HEK293T (cell line): ENCODE data around the gene TMCC2.

ENCODE experiments used
- ARNT ChIP-seq: fragments of 450-650 bp; IDR thresholded peaks from 2 replicates; pipeline ENCODE4 v1.6.1; 2017; ENCODE audit warnings: mild to moderate bottlenecking
- BHLHE40 ChIP-seq: fragments of 450-650 bp; IDR thresholded peaks from 2 replicates; pipeline ENCODE4 v1.6.1; 2016; ENCODE audit warnings: mild to moderate bottlenecking, moderate library complexity, borderline replicate concordance
- CTBP1 ChIP-seq: fragments of 450-650 bp; IDR thresholded peaks from 2 replicates; pipeline ENCODE4 v1.6.1; 2016; ENCODE audit warnings: borderline replicate concordance
- ELF4 ChIP-seq: fragments of 450-650 bp; IDR thresholded peaks from 2 replicates; pipeline ENCODE4 v1.6.1; 2017; ENCODE audit warnings: antibody characterized with exemption
- FOXA1 ChIP-seq: fragments of 450-650 bp; IDR thresholded peaks from 2 replicates; pipeline ENCODE4 v1.6.1; 2016; ENCODE audit warnings: mild to moderate bottlenecking
- FOXK2 ChIP-seq: fragments of 450-650 bp; IDR thresholded peaks from 2 replicates; pipeline ENCODE4 v1.6.1; 2016; ENCODE audit warnings: mild to moderate bottlenecking
- HDGF ChIP-seq: fragments of 450-650 bp; IDR thresholded peaks from 2 replicates; pipeline ENCODE4 v1.6.1; 2017; ENCODE audit warnings: antibody characterized with exemption, borderline replicate concordance
- NFRKB ChIP-seq: fragments of 450-650 bp; IDR thresholded peaks from 2 replicates; pipeline ENCODE4 v1.6.1; 2016; ENCODE audit warnings: mild to moderate bottlenecking, moderate library complexity
- SP1 ChIP-seq: fragments of 450-650 bp; IDR thresholded peaks from 2 replicates; pipeline ENCODE4 v1.6.1; 2017
- SUZ12 ChIP-seq: fragments of 450-650 bp; IDR thresholded peaks from 2 replicates; pipeline ENCODE4 v1.6.1; 2016; ENCODE audit warnings: mild to moderate bottlenecking
- TARDBP ChIP-seq: fragments of 450-650 bp; IDR thresholded peaks from 2 replicates; pipeline ENCODE4 v1.6.1; 2016

GRCh38 chr1:205269711-205270110, 42.0 kb downstream of the TMCC2 start:
- TF ChIP-seq HDGF (no peak), SP1 (no peak), NFRKB (no peak), ARNT (no peak), FOXA1 (no peak), FOXK2 (no peak), ELF4 (no peak), BHLHE40 (no peak), TARDBP (no peak), SUZ12 (no peak), CTBP1 (no peak)
